Keratinocyte (primary cell): ENCODE measurements around the gene ZNF584. TPM values are rescaled to one million over a fixed set of nuclear protein-coding genes. Genes with fewer than 3 reads are reported as not detected.

Experiments used
- DNase-seq: peaks from one replicate; pipeline ENCODE4 v3.0.0-alpha.2; 2011; ENCODE audit warnings: low read depth, missing footprints, low spot score
- FAIRE-seq: peaks from 2 replicates; lab custom pipeline; 2011; peaks lifted over from hg19 to GRCh38; lab: Jason Lieb, UNC
- H2AFZ ChIP-seq: 2 replicates; pipeline ENCODE4 v1.6.0; 2012; ENCODE audit warnings: low read length, control low read depth, inconsistent platforms; ENCODE audit not compliant: control insufficient read depth
- H3K27ac ChIP-seq: 2 replicates; pipeline ENCODE4 v1.5.1; 2011; ENCODE audit warnings: low read length; ENCODE audit not compliant: control insufficient read depth, insufficient read depth
- H3K27me3 ChIP-seq: 3 replicates; pipeline ENCODE4 v1.6.0; 2011; ENCODE audit warnings: low read length; ENCODE audit not compliant: control insufficient read depth, insufficient read depth; ENCODE audit errors: extremely low read depth
- H3K36me3 ChIP-seq, 2 experiments: 2 replicates in 1 of 2; 3 replicates in 1 of 2; pipeline ENCODE4 v1.5.1; 2011; ENCODE audit warnings: low read length in 2 of 2, mild to moderate bottlenecking in 1 of 2; ENCODE audit not compliant: control insufficient read depth in 2 of 2, insufficient read depth in 2 of 2; ENCODE audit errors: extremely low read depth in 1 of 2
- H3K4me1 ChIP-seq: 3 replicates; pipeline ENCODE4 v1.5.1; 2011; ENCODE audit warnings: low read length; ENCODE audit not compliant: control insufficient read depth, insufficient read depth; ENCODE audit errors: extremely low read depth
- H3K4me2 ChIP-seq: 3 replicates; pipeline ENCODE4 v1.6.0; 2011; ENCODE audit warnings: low read depth, low read length; ENCODE audit not compliant: control insufficient read depth, insufficient read depth; ENCODE audit errors: extremely low read depth
- H3K4me3 ChIP-seq, 3 experiments: fragments of 200-600 bp in 1 of 3; sonication (generic) in 1 of 3; 2 replicates in 2 of 3; 3 replicates in 1 of 3; pipeline ENCODE4 v1.5.1; 2011 to 2016; ENCODE audit warnings: low read length in 3 of 3, mild to moderate bottlenecking in 3 of 3, control low read depth in 2 of 3, inconsistent platforms in 1 of 3, low read depth in 1 of 3, mixed read lengths in 1 of 3, mixed run types in 1 of 3, moderate library complexity in 1 of 3; ENCODE audit not compliant: control insufficient read depth in 2 of 3, insufficient read depth in 2 of 3; ENCODE audit errors: extremely low read depth in 1 of 3
- H3K79me2 ChIP-seq: 2 replicates; pipeline ENCODE4 v1.6.0; 2012; ENCODE audit warnings: low read length; ENCODE audit not compliant: control insufficient read depth, insufficient read depth
- H3K9ac ChIP-seq: 3 replicates; pipeline ENCODE4 v1.6.0; 2011; ENCODE audit warnings: low read length; ENCODE audit not compliant: control insufficient read depth, insufficient read depth; ENCODE audit errors: extremely low read depth
- H3K9me1 ChIP-seq: 3 replicates; pipeline ENCODE4 v1.6.0; 2011; ENCODE audit warnings: low read length; ENCODE audit not compliant: control insufficient read depth, insufficient read depth; ENCODE audit errors: extremely low read depth
- H3K9me3 ChIP-seq: 2 replicates; pipeline ENCODE4 v1.5.1; 2012; ENCODE audit warnings: low read depth, low read length; ENCODE audit not compliant: control insufficient read depth
- H4K20me1 ChIP-seq: 3 replicates; pipeline ENCODE4 v1.6.0; 2011; ENCODE audit warnings: low read length; ENCODE audit not compliant: control insufficient read depth, insufficient read depth; ENCODE audit errors: extremely low read depth
- EZH2 ChIP-seq: IDR thresholded peaks from one replicate; pipeline ENCODE4 v1.6.1; 2012; ENCODE audit warnings: inconsistent platforms, mild to moderate bottlenecking, low read length, moderate library complexity
- dilution Hi-C: fragments of 300-500 bp; cut with MboI; formaldehyde crosslinking; loops from one replicate; pipeline ENCODE4 v1.7.0; 2020; ENCODE audit warnings: low sequenced_read_pairs; ENCODE audit not compliant: extremely low pct_ligation_motif_present
- polyA plus RNA-seq, 5 experiments: library from polyadenylated mRNA; depleted of rRNA in 3 of 5; stranded (reverse) in 3 of 5; stranded (forward) in 1 of 5; unstranded in 1 of 5; fragments of >200 nt; gene quantifications; 1 replicate in 1 of 5; 2 replicates in 3 of 5; 3 replicates in 1 of 5; pipeline versions ENCODE4 v1.2.1 to v1.2.3, GENCODE V29; 2011 to 2012; ENCODE audit warnings: missing spikeins in 2 of 5, low read depth in 1 of 5, low replicate concordance in 1 of 5
- TF ChIP-seq, protein P1 (sequence below), 3 experiments: IDR thresholded peaks in 1 of 3; conservative IDR thresholded peaks in 1 of 3; optimal IDR thresholded peaks in 1 of 3; 2 replicates in 2 of 3; 3 replicates in 1 of 3; pipeline versions ENCODE3 to v1.5.1; 2011; ENCODE audit warnings: low read length in 3 of 3, mild to moderate bottlenecking in 3 of 3, moderate library complexity in 2 of 3, control low read depth in 1 of 3, inconsistent platforms in 1 of 3; ENCODE audit not compliant: insufficient read depth in 2 of 3; ENCODE audit errors: extremely low read depth in 1 of 3

Gene ZNF584
- polyA plus RNA-seq, 1 donor (not counting 4 experiments of a cell fraction or from before 2014, with no cell fraction given) = 12.2 TPM

DNA sequence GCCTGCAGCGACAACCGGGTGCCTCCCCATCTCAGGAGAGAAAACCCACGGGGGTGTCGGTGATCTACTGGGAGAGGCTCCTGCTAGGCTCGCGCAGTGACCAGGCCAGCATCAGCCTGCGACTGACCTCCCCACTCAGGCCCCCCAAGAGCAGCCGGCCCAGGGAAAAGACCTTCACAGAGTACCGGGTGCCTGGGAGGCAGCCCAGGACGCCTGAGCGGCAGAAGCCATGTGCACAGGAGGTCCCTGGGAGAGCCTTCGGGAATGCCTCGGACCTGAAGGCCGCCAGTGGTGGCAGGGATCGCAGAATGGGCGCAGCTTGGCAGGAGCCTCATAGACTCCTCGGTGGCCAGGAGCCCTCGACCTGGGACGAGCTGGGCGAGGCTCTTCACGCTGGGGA, 46.9 kb downstream of the ZNF584 start:
- Histone ChIP-seq H4K20me1 (no peaks in the 10 kb centered on the region), H3K4me3 (no peak overlapping the region), H3K79me2 (no peaks in the 10 kb centered on the region), H3K27ac (no peak overlapping the region), H3K9ac (no peak overlapping the region), H3K27me3 (no peaks in the 10 kb centered on the region), H3K4me2 (no peak overlapping the region), H3K4me1 (peaks cover 20% of the 10 kb centered on the region), H2AFZ (no peak overlapping the region), H3K9me1 (no peaks in the 10 kb centered on the region), H3K36me3 (peaks cover 14% of the 10 kb centered on the region in 2 experiments), H3K9me3 (no peaks in the 10 kb centered on the region)
- TF ChIP-seq, protein P1, sequence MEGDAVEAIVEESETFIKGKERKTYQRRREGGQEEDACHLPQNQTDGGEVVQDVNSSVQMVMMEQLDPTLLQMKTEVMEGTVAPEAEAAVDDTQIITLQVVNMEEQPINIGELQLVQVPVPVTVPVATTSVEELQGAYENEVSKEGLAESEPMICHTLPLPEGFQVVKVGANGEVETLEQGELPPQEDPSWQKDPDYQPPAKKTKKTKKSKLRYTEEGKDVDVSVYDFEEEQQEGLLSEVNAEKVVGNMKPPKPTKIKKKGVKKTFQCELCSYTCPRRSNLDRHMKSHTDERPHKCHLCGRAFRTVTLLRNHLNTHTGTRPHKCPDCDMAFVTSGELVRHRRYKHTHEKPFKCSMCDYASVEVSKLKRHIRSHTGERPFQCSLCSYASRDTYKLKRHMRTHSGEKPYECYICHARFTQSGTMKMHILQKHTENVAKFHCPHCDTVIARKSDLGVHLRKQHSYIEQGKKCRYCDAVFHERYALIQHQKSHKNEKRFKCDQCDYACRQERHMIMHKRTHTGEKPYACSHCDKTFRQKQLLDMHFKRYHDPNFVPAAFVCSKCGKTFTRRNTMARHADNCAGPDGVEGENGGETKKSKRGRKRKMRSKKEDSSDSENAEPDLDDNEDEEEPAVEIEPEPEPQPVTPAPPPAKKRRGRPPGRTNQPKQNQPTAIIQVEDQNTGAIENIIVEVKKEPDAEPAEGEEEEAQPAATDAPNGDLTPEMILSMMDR (optimal IDR thresholded peaks at IDR 0.05 in 1 of 3, IDR thresholded peaks at IDR 0.05 in 1 of 3, conservative IDR thresholded peaks at IDR 0.05 in 1 of 3; ENCODE audit: extremely low read depth in 1 of 3, insufficient read depth in 2 of 3, low read length in 3 of 3) = no peak
- TF ChIP-seq EZH2 = no peak
- DNase-seq (no peak), FAIRE-seq (no peak)
- dilution Hi-C loops = no loop called here

DNA sequence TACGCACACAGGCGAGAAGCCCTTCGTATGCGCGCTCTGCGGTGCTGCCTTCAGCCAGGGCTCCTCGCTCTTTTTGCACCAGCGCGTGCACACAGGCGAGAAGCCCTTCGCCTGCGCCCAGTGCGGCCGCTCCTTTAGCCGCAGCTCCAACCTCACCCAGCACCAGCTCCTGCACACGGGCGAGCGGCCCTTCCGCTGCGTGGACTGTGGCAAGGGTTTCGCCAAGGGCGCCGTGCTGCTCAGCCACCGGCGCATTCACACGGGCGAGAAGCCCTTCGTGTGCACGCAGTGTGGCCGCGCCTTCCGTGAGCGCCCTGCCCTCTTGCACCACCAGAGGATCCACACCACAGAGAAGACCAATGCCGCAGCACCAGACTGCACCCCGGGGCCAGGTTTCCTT, 47.7 kb downstream of the ZNF584 start:
- DNase-seq = no peak
- Histone ChIP-seq H3K9me1 (no peaks in the 10 kb centered on the region), H2AFZ (no peak overlapping the region), H3K27ac (no peak overlapping the region), H3K4me2 (no peak overlapping the region), H3K4me3 (no peak overlapping the region), H3K27me3 (no peaks in the 10 kb centered on the region), H3K9me3 (no peaks in the 10 kb centered on the region), H3K9ac (no peak overlapping the region), H3K79me2 (no peaks in the 10 kb centered on the region), H3K36me3 (peaks cover 14% of the 10 kb centered on the region in 2 experiments), H3K4me1 (peaks cover 15% of the 10 kb centered on the region), H4K20me1 (no peaks in the 10 kb centered on the region)
- FAIRE-seq = no peak
- TF ChIP-seq, protein P1 (optimal IDR thresholded peaks at IDR 0.05 in 1 of 3, IDR thresholded peaks at IDR 0.05 in 1 of 3, conservative IDR thresholded peaks at IDR 0.05 in 1 of 3; ENCODE audit: extremely low read depth in 1 of 3, insufficient read depth in 2 of 3, low read length in 3 of 3) = no peak
- no peak for TF ChIP-seq EZH2
- dilution Hi-C loops = no loop called here
